GM23338 (cell line): ENCODE data around the gene GATAD2B. TPM values are rescaled to one million over a fixed set of nuclear protein-coding genes. Genes with fewer than 3 reads are reported as not detected.

Experiments
- ATAC-seq: fragments of 200-7000 bp; cut with Tn5 transposase; 3 replicates; pipeline ENCODE4 v1.9.1; 2020
- DNase-seq: peaks from one replicate; pipeline ENCODE4 v3.0.0-alpha.2; 2015; ENCODE audit warnings: low spot score
- H2AFZ ChIP-seq: fragments of 200-600 bp; sonication (generic); 2 replicates; pipeline ENCODE4 v1.8.0; 2016; ENCODE audit warnings: antibody characterized with exemption, mild to moderate bottlenecking, moderate library complexity
- H3F3A ChIP-seq: fragments of 200-600 bp; sonication (generic); replicated peaks from 2 replicates; pipeline ENCODE4 v1.8.0; 2017; ENCODE audit warnings: antibody characterized with exemption, mixed run types, low read depth
- H3K27ac ChIP-seq: fragments of 200-600 bp; sonication (generic); 2 replicates; pipeline ENCODE4 v1.6.1; 2016; ENCODE audit warnings: low read depth
- H3K27me3 ChIP-seq: fragments of 200-600 bp; sonication (generic); 2 replicates; pipeline ENCODE4 v1.8.0; 2016; ENCODE audit warnings: mild to moderate bottlenecking, mixed run types, moderate library complexity; ENCODE audit not compliant: insufficient read depth
- H3K36me3 ChIP-seq: fragments of 200-600 bp; sonication (generic); 2 replicates; pipeline ENCODE4 v1.8.0; 2016; ENCODE audit warnings: mild to moderate bottlenecking; ENCODE audit not compliant: insufficient read depth
- H3K4me1 ChIP-seq: fragments of 200-600 bp; sonication (generic); 2 replicates; pipeline ENCODE4 v1.8.0; 2016; ENCODE audit warnings: mild to moderate bottlenecking, moderate library complexity; ENCODE audit not compliant: insufficient read depth
- H3K4me2 ChIP-seq: fragments of 200-600 bp; sonication (generic); 2 replicates; pipeline ENCODE4 v1.7.1; 2017; ENCODE audit warnings: mixed run types
- H3K4me3 ChIP-seq: fragments of 200-600 bp; sonication (generic); 2 replicates; pipeline ENCODE4 v1.6.1; 2016; ENCODE audit warnings: mixed run types
- H3K79me2 ChIP-seq: fragments of 200-600 bp; sonication (generic); replicated peaks from 2 replicates; pipeline ENCODE4 v1.8.0; 2017; ENCODE audit warnings: mild to moderate bottlenecking; ENCODE audit not compliant: insufficient read depth
- H3K9me2 ChIP-seq: fragments of 200-600 bp; sonication (generic); 2 replicates; pipeline ENCODE4 v1.8.0; 2017; ENCODE audit not compliant: insufficient read depth
- H4K20me1 ChIP-seq: fragments of 200-600 bp; sonication (generic); replicated peaks from 2 replicates; pipeline ENCODE4 v1.8.0; 2017; ENCODE audit warnings: mild to moderate bottlenecking; ENCODE audit not compliant: insufficient read depth
- H3K27ac Mint-ChIP-seq: 2 replicates; pipeline ENCODE4 v1.8.0; 2020; ENCODE audit warnings: inconsistent platforms, mild to moderate bottlenecking, moderate library complexity, mixed read lengths
- H3K27me3 Mint-ChIP-seq: 3 replicates; pipeline ENCODE4 v1.8.0; 2022; ENCODE audit warnings: low read depth, mild to moderate bottlenecking, moderate library complexity, mixed read lengths, inconsistent platforms; ENCODE audit not compliant: insufficient read depth, poor library complexity
- H3K36me3 Mint-ChIP-seq: 3 replicates; pipeline ENCODE4 v1.8.0; 2021; ENCODE audit warnings: low read depth, mild to moderate bottlenecking, inconsistent platforms, moderate library complexity, mixed read lengths
- H3K4me1 Mint-ChIP-seq: 3 replicates; pipeline ENCODE4 v1.8.0; 2020; ENCODE audit warnings: mild to moderate bottlenecking, inconsistent platforms, mixed read lengths
- H3K4me3 Mint-ChIP-seq: 3 replicates; pipeline ENCODE4 v1.8.0; 2021; ENCODE audit warnings: moderate library complexity, mild to moderate bottlenecking, inconsistent platforms, mixed read lengths
- H3K9me3 Mint-ChIP-seq: 3 replicates; pipeline ENCODE4 v1.8.0; 2020; ENCODE audit warnings: moderate library complexity, mild to moderate bottlenecking, inconsistent platforms, mixed read lengths
- EZH2 ChIP-seq: fragments of 200-600 bp; sonication (generic); IDR thresholded peaks from one replicate; pipeline ENCODE4 v1.8.0; 2017; ENCODE audit warnings: antibody characterized with exemption, mild to moderate bottlenecking, low read depth; ENCODE audit not compliant: unreplicated experiment
- JUNB ChIP-seq: IDR thresholded peaks from one replicate; pipeline ENCODE4 v1.6.1; 2016; ENCODE audit warnings: antibody characterized with exemption; ENCODE audit not compliant: unreplicated experiment
- NANOG ChIP-seq: IDR thresholded peaks from 2 replicates; pipeline ENCODE4 v1.6.1; 2016; ENCODE audit warnings: antibody characterized with exemption, borderline replicate concordance
- POLR2AphosphoS5 ChIP-seq: IDR thresholded peaks from 2 replicates; pipeline ENCODE4 v1.6.1; 2016; ENCODE audit warnings: antibody characterized with exemption, low read depth
- REST ChIP-seq: IDR thresholded peaks from one replicate; pipeline ENCODE4 v1.6.1; 2018; ENCODE audit warnings: antibody characterized with exemption; ENCODE audit not compliant: unreplicated experiment
- ZNF331 ChIP-seq: fragments of 250-450 bp; sonication (Bioruptor Pico); IDR thresholded peaks from 2 replicates; pipeline ENCODE4 v1.5.0; 2020; ENCODE audit warnings: low read depth, mild to moderate bottlenecking, moderate library complexity
- polyA plus RNA-seq: library from polyadenylated mRNA; unstranded; fragments of >200 nt; fragmentation: Nextera tagmentation; extraction: Ambion mirVana; gene quantifications from 2 replicates; pipeline ENCODE4 v1.2.1, GENCODE V29; 2016
- total RNA-seq: library from RNA; depleted of rRNA; stranded (reverse); fragments of >200 nt; shearing (Covaris generic); gene quantifications from 2 replicates; pipeline ENCODE4 v1.2.3, GENCODE V29; 2014
- TF ChIP-seq, protein P1 (sequence below): fragments of 250-450 bp; sonication (Bioruptor Pico); IDR thresholded peaks from 2 replicates; pipeline ENCODE4 v1.5.0; 2020; ENCODE audit warnings: mild to moderate bottlenecking, moderate library complexity
- TF ChIP-seq, protein P2 (sequence below), 2 experiments: fragments of 200-600 bp in 1 of 2; sonication (generic) in 1 of 2; conservative IDR thresholded peaks; 2 replicates each; pipeline versions ENCODE4 v1.5.1 to v1.6.1; 2016 to 2017; ENCODE audit warnings: antibody characterized with exemption in 2 of 2, low read depth in 2 of 2, mild to moderate bottlenecking in 2 of 2, moderate library complexity in 1 of 2

The GATAD2B gene
- total and polyA plus RNA-seq, 2 experiments from 2014 or later, result 5.2 to 17.8 TPM

DNA sequence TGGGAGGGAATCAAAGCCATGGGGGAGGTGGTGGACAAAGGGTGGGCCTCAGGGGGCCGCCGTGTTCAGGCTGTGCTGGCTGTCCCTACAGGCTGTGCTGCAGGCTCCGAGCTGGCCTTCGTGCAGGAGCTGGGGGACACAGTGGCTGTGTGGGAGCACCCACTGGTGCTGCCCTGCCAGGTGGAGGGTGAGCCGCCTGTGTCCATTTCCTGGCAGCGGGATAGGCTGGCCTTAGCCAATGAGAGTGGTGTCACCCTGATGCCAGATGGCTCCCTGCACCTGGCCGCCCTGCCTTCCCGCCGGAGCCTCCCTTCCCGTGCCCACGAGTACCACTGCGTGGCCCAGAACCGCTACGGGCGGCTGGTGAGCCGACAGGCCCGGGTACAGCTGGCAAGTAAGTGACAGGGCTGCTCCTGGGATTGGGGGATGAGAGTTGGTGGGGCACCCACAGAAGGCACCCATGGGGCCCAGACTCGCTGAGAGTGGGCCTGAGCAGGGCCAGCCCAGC is 127.4 kb downstream of the GATAD2B start:
- Histone ChIP-seq H3K27me3 (no peaks in the 10 kb centered on the region), H2AFZ (no peak overlapping the region), H3K36me3 (no peaks in the 10 kb centered on the region), H3K9me2 (no peaks in the 10 kb centered on the region), H3K4me3 (no peak overlapping the region), H4K20me1 (0 out of 2 replicates have a peak, but pooled peaks cover 3% of the 10 kb centered on the region), H3K27ac (no peak overlapping the region), H3K4me2 (no peak overlapping the region), H3F3A (0 out of 2 replicates have a peak, but pooled peaks cover 8% of the 10 kb centered on the region), H3K79me2 (no peaks in the 10 kb centered on the region), H3K4me1 (peaks cover 19% of the 10 kb centered on the region)
- Mint-ChIP-seq H3K36me3 (no peaks in the 10 kb centered on the region; the same call in 2 of the 3 replicates), H3K4me3 (no peak overlapping the region), H3K9me3 (no peaks in the 10 kb centered on the region), H3K27me3 (peaks cover 16% of the 10 kb centered on the region), H3K27ac (no peak overlapping the region), H3K4me1 (peaks cover 34% of the 10 kb centered on the region)
- TF ChIP-seq, protein P1, sequence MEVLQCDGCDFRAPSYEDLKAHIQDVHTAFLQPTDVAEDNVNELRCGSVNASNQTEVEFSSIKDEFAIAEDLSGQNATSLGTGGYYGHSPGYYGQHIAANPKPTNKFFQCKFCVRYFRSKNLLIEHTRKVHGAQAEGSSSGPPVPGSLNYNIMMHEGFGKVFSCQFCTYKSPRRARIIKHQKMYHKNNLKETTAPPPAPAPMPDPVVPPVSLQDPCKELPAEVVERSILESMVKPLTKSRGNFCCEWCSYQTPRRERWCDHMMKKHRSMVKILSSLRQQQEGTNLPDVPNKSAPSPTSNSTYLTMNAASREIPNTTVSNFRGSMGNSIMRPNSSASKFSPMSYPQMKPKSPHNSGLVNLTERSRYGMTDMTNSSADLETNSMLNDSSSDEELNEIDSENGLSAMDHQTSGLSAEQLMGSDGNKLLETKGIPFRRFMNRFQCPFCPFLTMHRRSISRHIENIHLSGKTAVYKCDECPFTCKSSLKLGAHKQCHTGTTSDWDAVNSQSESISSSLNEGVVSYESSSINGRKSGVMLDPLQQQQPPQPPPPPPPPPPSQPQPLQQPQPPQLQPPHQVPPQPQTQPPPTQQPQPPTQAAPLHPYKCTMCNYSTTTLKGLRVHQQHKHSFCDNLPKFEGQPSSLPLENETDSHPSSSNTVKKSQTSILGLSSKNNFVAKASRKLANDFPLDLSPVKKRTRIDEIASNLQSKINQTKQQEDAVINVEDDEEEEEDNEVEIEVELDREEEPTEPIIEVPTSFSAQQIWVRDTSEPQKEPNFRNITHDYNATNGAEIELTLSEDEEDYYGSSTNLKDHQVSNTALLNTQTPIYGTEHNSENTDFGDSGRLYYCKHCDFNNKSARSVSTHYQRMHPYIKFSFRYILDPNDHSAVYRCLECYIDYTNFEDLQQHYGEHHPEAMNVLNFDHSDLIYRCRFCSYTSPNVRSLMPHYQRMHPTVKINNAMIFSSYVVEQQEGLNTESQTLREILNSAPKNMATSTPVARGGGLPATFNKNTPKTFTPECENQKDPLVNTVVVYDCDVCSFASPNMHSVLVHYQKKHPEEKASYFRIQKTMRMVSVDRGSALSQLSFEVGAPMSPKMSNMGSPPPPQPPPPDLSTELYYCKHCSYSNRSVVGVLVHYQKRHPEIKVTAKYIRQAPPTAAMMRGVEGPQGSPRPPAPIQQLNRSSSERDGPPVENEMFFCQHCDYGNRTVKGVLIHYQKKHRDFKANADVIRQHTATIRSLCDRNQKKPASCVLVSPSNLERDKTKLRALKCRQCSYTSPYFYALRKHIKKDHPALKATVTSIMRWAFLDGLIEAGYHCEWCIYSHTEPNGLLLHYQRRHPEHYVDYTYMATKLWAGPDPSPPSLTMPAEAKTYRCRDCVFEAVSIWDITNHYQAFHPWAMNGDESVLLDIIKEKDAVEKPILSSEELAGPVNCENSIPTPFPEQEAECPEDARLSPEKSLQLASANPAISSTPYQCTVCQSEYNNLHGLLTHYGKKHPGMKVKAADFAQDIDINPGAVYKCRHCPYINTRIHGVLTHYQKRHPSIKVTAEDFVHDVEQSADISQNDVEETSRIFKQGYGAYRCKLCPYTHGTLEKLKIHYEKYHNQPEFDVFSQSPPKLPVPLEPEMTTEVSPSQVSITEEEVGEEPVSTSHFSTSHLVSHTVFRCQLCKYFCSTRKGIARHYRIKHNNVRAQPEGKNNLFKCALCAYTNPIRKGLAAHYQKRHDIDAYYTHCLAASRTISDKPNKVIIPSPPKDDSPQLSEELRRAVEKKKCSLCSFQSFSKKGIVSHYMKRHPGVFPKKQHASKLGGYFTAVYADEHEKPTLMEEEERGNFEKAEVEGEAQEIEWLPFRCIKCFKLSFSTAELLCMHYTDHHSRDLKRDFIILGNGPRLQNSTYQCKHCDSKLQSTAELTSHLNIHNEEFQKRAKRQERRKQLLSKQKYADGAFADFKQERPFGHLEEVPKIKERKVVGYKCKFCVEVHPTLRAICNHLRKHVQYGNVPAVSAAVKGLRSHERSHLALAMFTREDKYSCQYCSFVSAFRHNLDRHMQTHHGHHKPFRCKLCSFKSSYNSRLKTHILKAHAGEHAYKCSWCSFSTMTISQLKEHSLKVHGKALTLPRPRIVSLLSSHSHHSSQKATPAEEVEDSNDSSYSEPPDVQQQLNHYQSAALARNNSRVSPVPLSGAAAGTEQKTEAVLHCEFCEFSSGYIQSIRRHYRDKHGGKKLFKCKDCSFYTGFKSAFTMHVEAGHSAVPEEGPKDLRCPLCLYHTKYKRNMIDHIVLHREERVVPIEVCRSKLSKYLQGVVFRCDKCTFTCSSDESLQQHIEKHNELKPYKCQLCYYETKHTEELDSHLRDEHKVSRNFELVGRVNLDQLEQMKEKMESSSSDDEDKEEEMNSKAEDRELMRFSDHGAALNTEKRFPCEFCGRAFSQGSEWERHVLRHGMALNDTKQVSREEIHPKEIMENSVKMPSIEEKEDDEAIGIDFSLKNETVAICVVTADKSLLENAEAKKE (CRISPR knock-in tag), result no peak
- TF ChIP-seq NANOG, result no peak
- TF ChIP-seq, protein P2, sequence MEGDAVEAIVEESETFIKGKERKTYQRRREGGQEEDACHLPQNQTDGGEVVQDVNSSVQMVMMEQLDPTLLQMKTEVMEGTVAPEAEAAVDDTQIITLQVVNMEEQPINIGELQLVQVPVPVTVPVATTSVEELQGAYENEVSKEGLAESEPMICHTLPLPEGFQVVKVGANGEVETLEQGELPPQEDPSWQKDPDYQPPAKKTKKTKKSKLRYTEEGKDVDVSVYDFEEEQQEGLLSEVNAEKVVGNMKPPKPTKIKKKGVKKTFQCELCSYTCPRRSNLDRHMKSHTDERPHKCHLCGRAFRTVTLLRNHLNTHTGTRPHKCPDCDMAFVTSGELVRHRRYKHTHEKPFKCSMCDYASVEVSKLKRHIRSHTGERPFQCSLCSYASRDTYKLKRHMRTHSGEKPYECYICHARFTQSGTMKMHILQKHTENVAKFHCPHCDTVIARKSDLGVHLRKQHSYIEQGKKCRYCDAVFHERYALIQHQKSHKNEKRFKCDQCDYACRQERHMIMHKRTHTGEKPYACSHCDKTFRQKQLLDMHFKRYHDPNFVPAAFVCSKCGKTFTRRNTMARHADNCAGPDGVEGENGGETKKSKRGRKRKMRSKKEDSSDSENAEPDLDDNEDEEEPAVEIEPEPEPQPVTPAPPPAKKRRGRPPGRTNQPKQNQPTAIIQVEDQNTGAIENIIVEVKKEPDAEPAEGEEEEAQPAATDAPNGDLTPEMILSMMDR (conservative IDR thresholded peaks at IDR 0.05; ENCODE audit: low read depth in 2 of 2), result no peak
- TF ChIP-seq POLR2AphosphoS5, result no peak
- no peak for TF ChIP-seq JUNB
- TF ChIP-seq ZNF331, result no peak
- TF ChIP-seq REST, result no peak
- no peak for TF ChIP-seq EZH2
- ATAC-seq, result peak; percentile 1; the same call in 2 of the 3 replicates
- DNase-seq, result no peak
